Stomach (tissue), 4 donors: ENCODE results near the gene BCL11B.

Source experiments
- EP300 ChIP-seq: sonication (generic); formaldehyde crosslinking; IDR thresholded peaks from one replicate; pipeline ENCODE4 v1.6.1; 2017; ENCODE audit warnings: antibody characterized with exemption
- POLR2A ChIP-seq, 4 donors: fragments of 450-650 bp; IDR thresholded peaks; one replicate each; pipeline ENCODE4 v1.6.1; 2016; ENCODE audit warnings: antibody characterized with exemption in 4 of 4, control low read depth in 2 of 4, mild to moderate bottlenecking in 1 of 4, moderate library complexity in 1 of 4
- POLR2AphosphoS5 ChIP-seq, 3 donors: sonication (generic); formaldehyde crosslinking; IDR thresholded peaks; one replicate each; pipeline ENCODE4 v1.6.1; 2016; ENCODE audit warnings: antibody characterized with exemption in 3 of 3
- TF ChIP-seq, protein P1 (sequence below), 7 experiments: fragments of 450-650 bp in 4 of 7; fragments of 200-600 bp in 3 of 7; sonication (generic) in 3 of 7; IDR thresholded peaks; one replicate each; pipeline ENCODE4 v1.5.1; 2016 to 2019; ENCODE audit warnings: antibody characterized with exemption in 7 of 7, control low read depth in 2 of 7, mild to moderate bottlenecking in 1 of 7

DNA sequence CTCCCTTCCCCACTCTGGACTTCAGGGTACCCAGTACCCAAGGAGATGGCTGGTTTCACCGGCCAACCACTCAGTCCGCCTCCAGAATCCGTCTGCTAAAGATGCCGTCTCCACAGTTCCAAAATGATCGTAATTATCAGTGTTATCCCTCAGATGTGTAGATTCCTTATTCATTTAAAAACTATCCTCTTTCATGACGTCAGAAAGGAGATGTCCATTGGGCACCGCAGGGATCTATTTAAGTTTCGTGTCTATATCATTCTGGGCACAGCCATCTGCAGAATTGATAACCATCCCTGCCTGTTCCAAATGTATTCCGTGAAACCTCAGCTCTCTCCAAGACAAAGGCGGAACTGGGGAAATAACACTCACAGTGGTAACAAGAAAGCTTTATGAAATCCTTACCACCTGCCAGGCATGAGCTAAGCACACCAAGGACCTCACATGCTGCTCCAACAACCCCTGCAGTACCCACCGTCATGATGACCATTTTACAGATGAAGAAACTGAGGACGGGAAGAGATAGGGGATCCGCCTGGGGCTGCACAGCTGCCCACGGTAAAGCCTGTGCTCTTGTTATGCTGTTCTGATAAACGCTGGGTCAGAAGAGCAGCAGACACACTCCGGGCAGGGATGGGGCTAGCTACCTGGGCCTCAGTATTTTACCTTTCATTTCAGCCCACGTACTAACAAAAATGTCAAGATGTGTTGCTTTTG, 90.0 kb downstream of the BCL11B start:
- TF ChIP-seq POLR2A (IDR thresholded peaks at IDR 0.05) (no peak), EP300 (no peak), POLR2AphosphoS5 (IDR thresholded peaks at IDR 0.05) (no peak)
- TF ChIP-seq, protein P1, sequence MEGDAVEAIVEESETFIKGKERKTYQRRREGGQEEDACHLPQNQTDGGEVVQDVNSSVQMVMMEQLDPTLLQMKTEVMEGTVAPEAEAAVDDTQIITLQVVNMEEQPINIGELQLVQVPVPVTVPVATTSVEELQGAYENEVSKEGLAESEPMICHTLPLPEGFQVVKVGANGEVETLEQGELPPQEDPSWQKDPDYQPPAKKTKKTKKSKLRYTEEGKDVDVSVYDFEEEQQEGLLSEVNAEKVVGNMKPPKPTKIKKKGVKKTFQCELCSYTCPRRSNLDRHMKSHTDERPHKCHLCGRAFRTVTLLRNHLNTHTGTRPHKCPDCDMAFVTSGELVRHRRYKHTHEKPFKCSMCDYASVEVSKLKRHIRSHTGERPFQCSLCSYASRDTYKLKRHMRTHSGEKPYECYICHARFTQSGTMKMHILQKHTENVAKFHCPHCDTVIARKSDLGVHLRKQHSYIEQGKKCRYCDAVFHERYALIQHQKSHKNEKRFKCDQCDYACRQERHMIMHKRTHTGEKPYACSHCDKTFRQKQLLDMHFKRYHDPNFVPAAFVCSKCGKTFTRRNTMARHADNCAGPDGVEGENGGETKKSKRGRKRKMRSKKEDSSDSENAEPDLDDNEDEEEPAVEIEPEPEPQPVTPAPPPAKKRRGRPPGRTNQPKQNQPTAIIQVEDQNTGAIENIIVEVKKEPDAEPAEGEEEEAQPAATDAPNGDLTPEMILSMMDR (IDR thresholded peaks at IDR 0.05): no peak
